Motor neuron (in vitro differentiated cells): ENCODE measurements around the gene INPP5A. TPM values are rescaled to one million over a fixed set of nuclear protein-coding genes. Genes with fewer than 3 reads are reported as not detected.

Experiments
- ATAC-seq, 8 experiments: fragments of 200-7000 bp; cut with Tn5 transposase; replicated peaks in 6 of 8; 2 replicates each; pipeline ENCODE4 v1.8.0; 2021; ENCODE audit warnings: mild to moderate bottlenecking in 8 of 8, moderate library complexity in 8 of 8
- H3K27ac ChIP-seq, 2 donors: fragments of 250-450 bp; sonication (Bioruptor Pico); 2 replicates each; pipeline ENCODE4 v1.9.0; 2021; ENCODE audit warnings: antibody characterized with exemption in 2 of 2, mild to moderate bottlenecking in 2 of 2, moderate library complexity in 1 of 2
- H3K4me1 ChIP-seq, 2 donors: fragments of 250-450 bp; sonication (Bioruptor Pico); replicated peaks in 1 of 2; 2 replicates each; pipeline ENCODE4 v1.6.1; 2021; ENCODE audit warnings: antibody characterized with exemption in 2 of 2, mild to moderate bottlenecking in 2 of 2, moderate library complexity in 1 of 2
- H3K4me3 ChIP-seq, 5 donors: fragments of 250-450 bp; sonication (Bioruptor Pico); 2 replicates each; pipeline ENCODE4 v1.9.0; 2021; ENCODE audit warnings: antibody characterized with exemption in 5 of 5, mild to moderate bottlenecking in 5 of 5, moderate library complexity in 4 of 5
- WGBS, 10 experiments: fragments of 450-650 bp; shearing (Covaris generic); methylation state at CpG; one replicate each; pipeline ENCODE4 v1.0.0; 2022; 5-methylcytosine and 5-hydroxymethylcytosine counted together
- in situ Hi-C, 9 experiments: fragments of 400-800 bp; cut with MboI; loops; one replicate each; pipeline ENCODE4 v1.15.0; 2021; ENCODE audit warnings: low sequenced_read_pairs in 9 of 9, low pct_unique_long_range_greater_than_20kb in 2 of 9; ENCODE audit not compliant: unreplicated experiment in 9 of 9
- total RNA-seq, 8 experiments: library from RNA; unstranded; fragments of 300-600 nt; gene quantifications; 2 replicates each; pipeline versions ENCODE4 v1.2.3 to v1.2.4, GENCODE V29; 2022

INPP5A gene
- total RNA-seq, 8 experiments from 2014 or later = 13.2 to 45.0 (median 17.9) TPM

DNA sequence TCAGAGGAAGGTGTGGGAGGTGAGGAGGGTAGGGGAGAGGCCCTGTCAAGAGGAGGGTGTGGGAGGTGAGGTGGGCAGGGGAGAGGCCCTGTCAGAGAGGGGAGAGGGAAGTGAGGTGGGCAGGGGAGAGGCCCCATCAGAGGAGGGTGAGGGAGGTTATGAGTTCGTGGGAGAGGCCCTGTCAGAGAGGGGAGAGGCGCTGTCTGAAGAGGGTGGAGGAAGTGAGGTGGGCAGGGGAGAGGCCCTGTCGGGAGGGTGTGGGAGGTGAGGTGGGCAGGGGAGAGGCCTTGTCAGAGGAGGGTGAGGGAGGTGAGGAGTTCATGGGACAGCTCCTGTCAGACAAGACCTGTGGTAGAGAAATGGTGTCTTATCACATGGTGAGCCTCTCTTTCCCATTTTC lies 74.4 kb downstream of the INPP5A start:
- peak in 1 of 8 experiments; percentile 36 for ATAC-seq
- Histone ChIP-seq H3K4me1 (peaks cover 0 to 7% of the 10 kb centered on the region in 2 donors), H3K4me3 (no peak overlapping the region), H3K27ac (no peak overlapping the region)
- no CpG with 5 or more reads among the region's 3 CpGs for WGBS, 10 experiments
- in situ Hi-C loops = no loop called here

DNA sequence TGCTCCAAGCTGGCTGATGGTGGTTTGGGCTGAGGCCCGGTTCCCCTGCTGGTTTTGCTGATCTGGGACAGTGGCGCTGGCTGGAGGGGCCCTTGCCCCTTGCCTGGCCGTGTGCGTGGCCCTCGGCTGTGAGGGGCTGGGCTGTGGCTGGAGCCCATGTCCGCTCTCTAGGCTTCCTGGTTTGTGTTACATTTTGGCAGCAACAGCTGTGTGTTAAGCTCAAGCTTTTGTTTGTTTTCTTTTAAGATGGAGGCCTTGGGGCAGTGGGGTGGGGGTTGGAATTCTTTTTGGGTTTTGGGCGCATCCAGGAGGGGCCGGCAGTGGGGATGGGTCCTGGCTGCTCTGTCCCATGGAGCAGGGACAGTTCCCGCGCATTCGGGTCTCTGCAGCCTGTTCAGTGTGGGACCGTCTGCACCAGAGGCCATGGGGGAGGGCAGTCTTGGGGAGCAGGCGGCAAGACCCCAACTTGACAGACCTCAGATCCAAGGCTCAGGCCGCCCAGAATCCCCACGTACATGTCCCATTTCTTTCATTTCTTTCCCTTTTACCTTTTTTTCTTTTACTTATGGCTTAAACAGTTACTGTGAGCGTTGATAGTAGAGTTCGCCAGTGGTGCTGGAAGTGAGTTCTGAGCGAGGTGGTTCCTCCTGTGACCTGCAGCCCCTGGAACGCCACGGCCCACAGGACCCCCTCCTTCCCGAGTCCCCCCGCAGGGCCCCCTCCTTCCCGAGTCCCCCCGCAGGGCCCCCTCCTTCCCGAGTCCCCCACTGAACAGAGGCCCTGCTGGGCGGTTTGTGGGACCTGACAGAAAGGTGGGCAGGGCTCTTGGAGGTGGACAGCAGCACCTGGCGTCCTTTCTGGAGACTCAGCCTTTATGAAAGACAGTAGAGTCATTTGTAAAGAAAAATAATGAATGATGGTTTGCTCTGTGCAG lies 75.3 kb downstream of the INPP5A start:
- WGBS, 10 experiments = 80 to 97% (median 86%) methylated on average over 2 to 13 of the region's 27 CpGs; no CpG with 5 or more reads in 5 of the 10 experiments
- no peak overlapping the region for H3K27ac ChIP-seq
- H3K4me1 ChIP-seq = no peaks in the 10 kb centered on the region
- in situ Hi-C loops = no loop called here
- ATAC-seq = no peak
- H3K4me3 ChIP-seq = no peak overlapping the region

DNA sequence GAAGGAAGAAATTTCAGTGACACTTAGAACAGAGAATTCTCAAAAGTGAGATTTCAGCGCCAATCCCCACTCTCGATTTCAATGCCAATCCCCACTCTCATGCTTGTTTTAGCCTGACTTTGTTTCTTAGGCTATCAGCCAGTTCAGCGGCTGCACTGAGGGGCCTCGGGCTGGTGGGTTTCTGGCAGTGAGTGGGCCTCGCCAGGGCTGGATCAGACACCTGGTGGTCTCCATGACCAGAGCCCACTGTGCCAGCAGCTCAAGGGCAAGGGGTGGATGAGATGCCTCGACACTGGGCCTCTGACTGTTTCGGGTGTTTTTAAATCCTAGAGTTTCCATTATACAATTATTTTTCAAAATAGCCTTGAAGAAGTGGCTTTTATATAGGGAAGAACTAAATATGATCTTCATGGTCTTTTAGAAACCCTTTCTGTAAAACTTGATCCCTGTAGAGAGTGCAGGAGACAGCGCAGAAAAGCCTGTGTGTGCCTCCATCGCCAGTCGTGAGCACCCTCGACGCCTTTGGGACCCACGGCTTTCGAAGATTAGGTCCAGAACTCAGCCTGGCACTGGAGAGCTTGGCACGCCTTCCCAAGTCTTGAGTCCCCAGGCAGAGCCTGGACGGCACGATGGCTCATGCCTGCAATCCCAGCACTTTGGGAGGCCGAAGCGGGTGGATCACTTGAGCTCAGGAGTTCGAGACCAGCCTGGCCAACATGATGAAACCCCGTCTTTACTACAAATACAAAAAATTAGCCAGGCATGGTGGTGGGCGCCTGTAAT lies 76.2 kb downstream of the INPP5A start:
- Histone ChIP-seq H3K27ac (no peak overlapping the region), H3K4me1 (no peaks in the 10 kb centered on the region), H3K4me3 (no peak overlapping the region)
- WGBS, 10 experiments = 61 to 100% (median 94%) methylated on average over 2 to 14 of the region's 22 CpGs; no CpG with 5 or more reads in 3 of the 10 experiments
- no peak for ATAC-seq
- in situ Hi-C loops = no loop called here

DNA sequence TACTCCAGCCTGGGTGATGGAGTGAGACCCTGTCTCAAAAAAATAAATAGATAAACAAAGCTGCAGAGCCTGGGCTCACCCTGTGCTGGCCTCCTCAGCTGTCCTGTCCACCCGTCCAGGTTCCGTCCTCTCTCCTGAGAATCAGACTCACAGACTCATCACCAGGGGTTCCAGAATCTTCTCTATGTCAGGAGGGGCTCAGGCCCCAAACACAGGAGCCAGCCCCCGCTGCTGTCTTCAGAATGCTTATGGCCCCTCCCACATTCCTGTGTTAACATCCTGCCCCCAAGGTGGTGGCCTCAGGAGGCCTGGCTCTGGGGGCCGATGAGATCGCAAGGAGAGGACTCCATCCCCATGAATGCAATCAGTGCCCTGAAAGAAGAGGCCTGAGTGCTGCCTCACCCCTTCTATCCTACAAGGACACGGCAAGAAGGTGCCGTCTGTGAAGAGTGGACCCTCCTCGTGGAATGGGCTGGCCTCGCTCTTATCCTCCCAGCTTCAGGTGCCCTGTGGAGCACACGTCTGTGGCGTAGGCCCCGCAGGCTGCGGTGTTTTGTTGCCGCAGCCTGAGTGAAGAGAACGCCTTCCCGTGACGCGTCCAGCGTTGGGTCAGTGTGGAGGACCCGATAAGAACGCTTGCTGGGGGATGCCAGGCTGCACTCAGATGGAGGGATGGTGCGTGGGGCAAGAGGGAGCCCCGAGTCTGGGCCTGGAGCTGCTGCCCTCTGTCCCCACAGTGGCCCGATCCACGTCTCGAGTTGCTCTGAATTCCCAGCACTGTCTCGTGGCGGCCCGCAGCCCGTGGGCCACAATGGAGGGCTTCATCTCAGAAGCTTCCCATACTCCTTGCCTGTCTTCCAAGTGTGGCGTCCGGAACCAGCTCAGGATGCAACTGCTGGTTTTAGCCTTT lies 77.1 kb downstream of the INPP5A start:
- 80 to 100% (median 95%) methylated on average over 1 to 8 of the region's 32 CpGs; no CpG with 5 or more reads in 4 of the 10 experiments for WGBS, 10 experiments

DNA sequence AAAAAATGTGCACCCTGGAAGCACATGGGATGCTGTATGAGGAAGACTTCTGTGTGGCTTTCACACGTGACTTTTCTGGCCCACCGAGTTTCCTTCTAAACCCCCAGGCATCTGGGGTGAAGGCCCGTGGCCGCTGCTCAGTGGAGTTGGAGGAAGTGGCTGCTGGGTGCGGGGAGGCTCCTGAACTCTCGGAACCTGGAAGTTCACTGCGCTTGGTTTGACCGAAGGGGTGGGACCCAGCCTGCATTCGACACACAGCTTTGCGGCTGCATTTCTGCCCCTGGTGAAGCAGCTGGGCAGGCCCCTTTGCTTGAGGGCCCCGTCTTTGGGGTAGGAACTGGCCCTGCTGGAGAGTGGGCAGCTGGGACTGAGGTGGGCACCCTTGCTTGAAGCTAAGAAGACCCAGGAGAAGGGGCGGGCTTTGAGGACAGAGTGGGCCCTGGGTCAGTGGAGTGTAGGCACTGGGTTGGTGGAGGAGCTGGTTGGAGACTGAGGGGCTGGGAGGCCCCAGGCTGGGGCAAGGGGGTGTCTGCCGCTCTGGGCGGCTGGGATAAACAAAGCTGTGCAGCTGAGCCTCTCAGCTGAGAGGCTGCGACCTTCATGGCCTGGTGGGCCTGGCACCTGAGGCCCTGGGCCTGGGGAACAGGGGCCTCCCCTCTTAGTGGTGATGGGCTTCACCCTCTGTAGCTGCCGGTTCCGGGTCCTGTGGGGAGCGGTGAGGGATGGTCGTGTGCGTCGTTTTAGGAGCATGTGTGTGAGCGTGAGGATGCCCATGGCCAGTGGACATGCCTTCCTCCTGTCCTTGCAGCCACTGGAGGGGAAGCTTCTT lies 78.0 kb downstream of the INPP5A start:
- peak in 1 of 8 experiments; percentile 17 for ATAC-seq
- in situ Hi-C loops = no loop called here
- Histone ChIP-seq H3K4me1 (no peaks in the 10 kb centered on the region), H3K27ac (no peak overlapping the region), H3K4me3 (no peak overlapping the region)
- WGBS, 10 experiments = 80 to 100% (median 93%) methylated on average over 1 to 7 of the region's 22 CpGs; no CpG with 5 or more reads in 4 of the 10 experiments

More for the DNA sequence above, 77.1 kb downstream of the INPP5A start:
- no peaks in the 10 kb centered on the region for H3K4me1 ChIP-seq
- no peak for ATAC-seq
- in situ Hi-C loops = no loop called here
- no peak overlapping the region for H3K27ac ChIP-seq
- no peak overlapping the region for H3K4me3 ChIP-seq

DNA sequence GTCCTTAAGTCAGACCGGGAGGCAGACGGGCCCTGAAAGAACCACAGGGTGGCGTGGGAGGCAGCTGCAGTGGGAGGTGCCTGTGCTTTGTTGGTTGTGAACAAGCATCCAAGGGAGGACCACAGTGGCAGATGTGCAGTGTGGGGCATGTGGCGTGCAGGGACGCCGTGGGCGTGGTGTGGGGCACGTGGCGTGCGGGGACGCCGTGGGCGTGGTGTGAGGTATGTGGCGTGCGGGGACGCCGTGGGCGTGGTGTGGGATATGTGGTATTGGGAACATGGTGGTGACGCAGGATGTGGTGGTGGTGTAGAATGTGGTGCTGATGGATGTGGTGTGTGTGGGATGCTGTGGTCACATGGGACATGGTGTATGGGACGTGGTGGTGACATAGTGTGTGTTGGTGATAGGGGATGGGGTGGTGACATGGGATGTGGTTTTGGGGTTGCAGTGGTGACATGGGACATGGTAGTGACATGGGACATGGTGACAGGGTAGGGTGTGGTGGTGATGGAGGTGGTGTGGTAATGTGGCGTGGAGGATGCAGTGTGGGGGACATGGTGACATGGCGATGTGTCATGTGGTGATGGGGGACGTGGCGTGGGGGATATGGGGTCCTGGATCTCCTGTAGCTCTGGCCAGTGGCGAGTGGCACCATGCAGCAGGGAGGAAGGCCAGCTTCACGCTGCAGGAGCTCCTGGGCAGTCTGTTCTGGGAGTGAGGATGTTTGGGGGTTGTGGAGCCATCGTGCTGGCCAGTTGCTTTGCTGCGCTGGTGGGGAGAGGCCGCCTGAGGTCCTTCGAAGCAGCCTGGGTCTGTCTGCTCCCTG lies 78.8 kb downstream of the INPP5A start:
- in situ Hi-C loops = no loop called here
- H3K4me3 ChIP-seq = no peak overlapping the region
- no peaks in the 10 kb centered on the region for H3K4me1 ChIP-seq
- WGBS, 10 experiments = 67 to 100% (median 97%) methylated on average over 1 to 8 of the region's 30 CpGs; no CpG with 5 or more reads in 2 of the 10 experiments
- ATAC-seq = no peak
- no peak overlapping the region for H3K27ac ChIP-seq

DNA sequence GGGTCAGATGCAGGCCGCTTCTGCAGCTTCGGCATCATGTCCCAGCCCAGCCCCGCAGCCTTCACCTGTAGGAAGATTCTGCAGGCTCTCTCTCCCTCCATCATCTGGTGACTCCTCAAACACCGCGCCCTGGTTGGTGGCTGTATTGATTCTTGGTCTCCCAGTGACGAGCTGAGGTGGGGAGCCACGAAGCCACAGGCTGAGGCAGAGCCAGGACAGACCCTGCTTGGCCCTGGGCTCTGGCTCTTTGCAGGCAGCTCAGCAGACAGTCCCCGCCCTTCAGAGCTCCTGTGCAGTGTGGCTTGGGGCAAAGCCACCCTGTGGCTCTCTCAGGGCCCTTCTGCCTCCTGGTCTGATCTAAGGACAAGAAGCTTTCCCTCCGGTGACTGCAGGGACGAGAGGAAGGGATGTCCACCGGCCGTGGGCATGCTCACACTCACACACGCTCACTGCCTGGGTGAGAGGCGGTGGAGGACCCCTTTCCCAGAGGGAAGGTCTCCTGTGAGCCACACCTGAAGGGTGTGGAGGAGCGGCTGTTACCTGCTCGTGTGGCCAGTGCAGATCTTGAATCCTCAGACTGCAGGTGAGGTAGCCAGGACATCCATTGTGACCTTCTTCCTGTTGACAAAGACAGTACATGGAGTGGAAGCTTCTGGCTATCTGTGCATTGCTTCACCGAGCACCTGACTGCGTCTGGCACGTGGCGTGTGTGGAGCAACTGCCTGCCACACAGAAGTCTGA lies 79.6 kb downstream of the INPP5A start:
- Histone ChIP-seq H3K27ac (no peak overlapping the region), H3K4me3 (no peak overlapping the region), H3K4me1 (no peaks in the 10 kb centered on the region)
- no peak for ATAC-seq
- in situ Hi-C loops = no loop called here
- 78 to 100% (median 92%) methylated on average over 1 to 9 of the region's 20 CpGs; no CpG with 5 or more reads in 6 of the 10 experiments for WGBS, 10 experiments

DNA sequence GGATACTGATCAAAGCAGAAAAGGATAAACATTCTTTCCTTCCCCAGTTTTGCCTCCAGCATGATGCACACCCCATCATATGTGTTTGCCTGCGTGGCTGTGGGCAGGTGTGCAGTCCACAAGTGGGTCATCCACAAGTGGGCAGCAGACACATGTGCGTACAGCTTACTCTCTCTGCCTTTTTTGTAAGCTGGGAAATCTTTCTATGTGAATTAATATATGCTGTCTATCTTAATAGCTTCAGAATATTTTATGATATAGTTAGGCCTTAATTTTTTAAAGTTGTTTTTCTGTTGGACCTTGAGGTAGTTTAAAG lies 80.1 kb downstream of the INPP5A start:
- ATAC-seq = no peak
- no peak overlapping the region for H3K27ac ChIP-seq
- in situ Hi-C loops = no loop called here
- H3K4me3 ChIP-seq = no peak overlapping the region
- H3K4me1 ChIP-seq = no peaks in the 10 kb centered on the region
- WGBS, 10 experiments = 88 to 100% (median 97%) methylated on average over 1 to 2 of the region's 2 CpGs; no CpG with 5 or more reads in 4 of the 10 experiments

DNA sequence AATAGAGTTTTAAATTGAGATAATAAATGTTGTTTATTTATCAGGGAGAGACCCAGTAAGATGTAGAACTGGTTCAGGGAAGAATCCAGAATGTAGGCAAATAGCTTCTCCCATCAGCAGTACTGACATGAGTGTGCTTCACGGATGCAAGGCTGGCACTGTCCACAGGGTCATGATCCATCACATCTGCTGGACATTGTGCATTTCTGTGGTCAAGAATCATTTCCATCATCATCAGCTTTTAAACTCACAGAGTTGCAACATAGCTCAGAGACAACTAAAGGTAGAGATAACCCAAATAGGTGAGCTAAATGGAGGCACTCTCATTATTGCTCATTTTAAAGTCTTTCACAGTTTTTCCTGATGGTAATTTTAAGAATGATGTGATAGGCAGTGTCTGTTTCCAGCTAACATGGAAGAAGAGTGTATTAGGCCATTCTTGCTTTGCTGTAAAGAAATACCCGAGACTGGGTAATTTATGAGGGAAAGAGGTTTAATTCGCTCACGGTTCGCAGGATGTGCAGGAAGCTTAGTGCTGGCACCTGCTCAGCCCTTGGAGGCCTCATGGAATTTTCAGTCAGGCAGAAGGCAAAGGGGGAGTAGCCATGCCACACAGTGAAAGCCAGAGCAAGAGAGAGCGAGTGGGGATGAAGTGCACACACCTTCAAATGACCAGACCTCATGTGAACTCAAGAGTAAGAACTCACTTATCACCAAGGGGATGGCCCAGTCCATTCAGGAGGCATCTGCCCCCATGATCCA lies 80.8 kb downstream of the INPP5A start:
- 0 to 100% (median 80%) methylated on average over 1 to 6 of the region's 6 CpGs for WGBS, 10 experiments
- in situ Hi-C loops = no loop called here
- H3K4me1 ChIP-seq = no peaks in the 10 kb centered on the region
- H3K4me3 ChIP-seq = no peak overlapping the region
- H3K27ac ChIP-seq = no peak overlapping the region
- no peak for ATAC-seq

DNA sequence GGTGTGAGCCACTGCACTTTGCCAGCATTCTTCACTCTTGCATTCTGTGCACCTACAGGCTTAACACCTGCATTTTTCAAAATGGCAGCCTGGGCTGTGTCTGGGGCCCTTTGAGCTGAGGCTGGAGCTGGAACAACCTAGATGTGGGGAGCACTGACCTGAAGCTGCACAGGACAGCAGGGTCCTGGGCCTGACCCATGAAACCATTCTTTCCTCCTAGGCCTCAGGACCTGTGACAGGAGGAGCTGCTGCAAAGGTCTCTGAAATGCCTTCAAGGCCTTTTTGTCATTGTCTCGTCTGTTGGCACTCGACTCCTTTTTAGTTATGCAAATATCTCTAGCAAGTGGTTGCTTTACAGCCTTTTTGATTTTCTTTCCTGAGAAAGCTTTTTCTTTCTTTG lies 82.3 kb downstream of the INPP5A start:
- ATAC-seq = no peak
- H3K4me3 ChIP-seq = no peak overlapping the region
- H3K27ac ChIP-seq = no peak overlapping the region
- peaks cover 0 to 4% of the 10 kb centered on the region in 2 donors for H3K4me1 ChIP-seq
- in situ Hi-C loops = no loop called here
- WGBS, 10 experiments = 7 to 100% (median 38%) methylated on average over 1 to 2 of the region's 2 CpGs; no CpG with 5 or more reads in 3 of the 10 experiments
